Measurements from ENCODE around the gene LMOD3. TPM values are rescaled to one million over a fixed set of nuclear protein-coding genes. Genes with fewer than 3 reads are reported as not detected.

LMOD3 gene
- polyA plus RNA-seq, 4 donors = 0.09 to 0.31 (median 0.27) TPM; not detected in 1

DNA sequence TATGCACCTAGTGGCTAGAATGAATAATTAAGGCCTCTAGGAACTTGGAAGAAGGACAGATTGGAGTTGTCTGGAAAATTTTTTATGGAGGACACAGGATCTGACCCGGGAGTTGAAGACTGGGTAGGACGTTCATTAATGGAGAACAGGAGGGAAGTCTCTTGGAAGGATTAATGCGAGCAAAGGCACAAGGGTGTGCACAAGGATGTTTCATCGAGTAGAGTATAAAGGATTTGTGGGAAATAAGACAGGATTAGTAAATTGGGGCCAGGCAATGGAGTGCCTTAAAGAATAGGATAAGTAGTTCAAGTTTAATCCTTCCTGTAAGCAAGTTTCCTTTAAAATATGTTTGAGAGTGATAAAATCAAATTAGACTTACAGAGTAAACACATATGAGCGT is 14.6 kb downstream of the LMOD3 start:
- WGBS, 3 donors = 82 to 84% (median 83%) methylated on average over 5 of the region's 5 CpGs
- Histone ChIP-seq H3K36me3 (ENCODE audit: control insufficient read depth in 3 of 3, insufficient read depth in 2 of 3, low read depth in 1 of 3, low read length in 3 of 3) (peaks cover 0 to 15% (median 5%) of the 10 kb centered on the region in 3 donors), H3K4me1 (ENCODE audit: control insufficient read depth in 3 of 3, insufficient read depth in 2 of 3, low read depth in 1 of 3, low read length in 2 of 3) (no peaks in the 10 kb centered on the region), H3K27ac (ENCODE audit: low read depth in 1 of 3, low read length in 2 of 3) (no peak overlapping the region), H3K4me3 (ENCODE audit: low read depth in 1 of 3, low read length in 3 of 3) (no peak overlapping the region), H3K9me3 (ENCODE audit: control insufficient read depth in 2 of 2, insufficient read depth in 1 of 2, low read depth in 1 of 2, low read length in 1 of 2) (no peaks in the 10 kb centered on the region), H3K27me3 (ENCODE audit: control insufficient read depth in 3 of 3, insufficient read depth in 3 of 3, low read length in 3 of 3) (no peaks in the 10 kb centered on the region)
- FAIRE-seq (no peak), DNase-seq (no peak)

DNA sequence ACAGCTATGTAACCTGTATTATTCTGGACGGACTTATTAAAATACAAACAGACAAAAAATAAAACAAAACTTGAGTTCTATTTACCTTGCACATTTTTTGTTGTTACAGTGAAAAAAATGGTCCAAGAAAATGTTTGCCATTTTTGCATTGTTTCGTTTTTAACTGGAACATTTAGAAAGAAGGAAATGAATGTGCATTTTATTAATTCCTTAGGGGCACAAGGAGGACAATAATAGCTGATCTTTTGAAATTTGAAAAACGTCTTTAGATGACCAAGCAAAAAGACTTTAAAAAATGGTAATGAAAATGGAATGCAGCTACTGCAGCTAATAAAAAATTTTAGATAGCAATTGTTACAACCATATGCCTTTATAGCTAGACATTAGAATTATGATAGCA is 17.1 kb downstream of the LMOD3 start:
- peaks cover 10 to 19% (median 11%) of the 10 kb centered on the region in 3 donors for H3K36me3 ChIP-seq (ENCODE audit: control insufficient read depth in 3 of 3, insufficient read depth in 2 of 3, low read depth in 1 of 3, low read length in 3 of 3)
- WGBS, 3 donors = 58 to 71% (median 66%) methylated on average over 3 of the region's 3 CpGs
- DNase-seq = no peak
- peak; percentile 30 for FAIRE-seq
- no peak overlapping the region for H3K4me3 ChIP-seq (ENCODE audit: low read depth in 1 of 3, low read length in 3 of 3)
- no peaks in the 10 kb centered on the region for H3K9me3 ChIP-seq (ENCODE audit: control insufficient read depth in 2 of 2, insufficient read depth in 1 of 2, low read depth in 1 of 2, low read length in 1 of 2)
- no peaks in the 10 kb centered on the region for H3K27me3 ChIP-seq (ENCODE audit: control insufficient read depth in 3 of 3, insufficient read depth in 3 of 3, low read length in 3 of 3)
- H3K27ac ChIP-seq (ENCODE audit: low read depth in 1 of 3, low read length in 2 of 3) = no peak overlapping the region
- no peaks in the 10 kb centered on the region for H3K4me1 ChIP-seq (ENCODE audit: control insufficient read depth in 3 of 3, insufficient read depth in 2 of 3, low read depth in 1 of 3, low read length in 2 of 3)

- H3K36me3 ChIP-seq (ENCODE audit: control insufficient read depth in 3 of 3, insufficient read depth in 2 of 3, low read depth in 1 of 3, low read length in 3 of 3) = peaks cover 10 to 19% (median 15%) of the 10 kb centered on the region in 3 donors
- H3K9me3 ChIP-seq (ENCODE audit: control insufficient read depth in 2 of 2, insufficient read depth in 1 of 2, low read depth in 1 of 2, low read length in 1 of 2) = no peaks in the 10 kb centered on the region
- H3K27ac ChIP-seq (ENCODE audit: low read depth in 1 of 3, low read length in 2 of 3) = no peak overlapping the region
- peak; percentile 59 for FAIRE-seq
- no peaks in the 10 kb centered on the region for H3K4me1 ChIP-seq (ENCODE audit: control insufficient read depth in 3 of 3, insufficient read depth in 2 of 3, low read depth in 1 of 3, low read length in 2 of 3)
- H3K27me3 ChIP-seq (ENCODE audit: control insufficient read depth in 3 of 3, insufficient read depth in 3 of 3, low read length in 3 of 3) = no peaks in the 10 kb centered on the region
- 76 to 82% (median 79%) methylated on average over 8 of the region's 8 CpGs for WGBS, 3 donors
- no peak for DNase-seq
- no peak overlapping the region for H3K4me3 ChIP-seq (ENCODE audit: low read depth in 1 of 3, low read length in 3 of 3)
Measured at GRCh38 chr3:69104586-69104985, 17.8 kb downstream of the LMOD3 start.

DNA sequence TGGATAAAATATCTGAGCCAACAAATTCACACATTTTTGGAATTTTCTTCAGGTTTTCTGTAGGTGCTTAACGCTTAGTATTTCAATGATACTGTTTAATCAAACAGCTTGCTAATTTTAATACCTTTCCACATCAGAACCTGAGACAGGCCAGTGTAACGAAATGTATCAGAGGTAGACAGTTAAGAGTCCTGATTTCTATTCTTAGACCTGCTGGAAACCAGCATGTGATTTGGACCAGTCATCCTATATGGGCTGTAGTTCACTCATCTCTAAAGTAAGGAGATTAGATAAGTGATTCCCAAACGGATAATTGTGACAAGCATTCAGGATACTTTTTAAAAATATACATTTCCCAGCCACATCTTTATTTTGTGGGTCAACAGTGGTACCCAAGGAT is 19.3 kb downstream of the LMOD3 start:
- WGBS, 3 donors = 66 to 85% (median 79%) methylated on average over 3 of the region's 3 CpGs
- no peak overlapping the region for H3K4me3 ChIP-seq (ENCODE audit: low read depth in 1 of 3, low read length in 3 of 3)

DNA sequence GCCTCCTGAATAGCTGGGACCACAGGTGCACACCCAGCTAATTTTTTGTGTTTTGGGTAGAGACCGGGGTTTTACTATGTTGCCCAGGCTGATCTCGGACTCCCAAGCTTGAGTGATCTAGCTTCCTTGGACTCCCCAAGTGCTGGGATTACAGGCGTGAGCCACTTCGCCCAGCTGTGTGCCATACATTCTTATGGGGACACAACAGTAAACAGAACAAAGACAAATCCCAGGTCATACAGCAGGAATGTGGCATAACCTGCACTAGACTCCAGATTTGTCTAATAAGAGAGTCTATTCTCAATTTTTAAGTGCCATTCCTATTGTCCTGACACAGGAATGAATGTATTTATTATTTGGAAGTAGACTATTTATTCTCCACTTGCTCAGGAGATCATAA is 20.0 kb downstream of the LMOD3 start:
- Histone ChIP-seq H3K9me3 (ENCODE audit: control insufficient read depth in 2 of 2, insufficient read depth in 1 of 2, low read depth in 1 of 2, low read length in 1 of 2) (no peaks in the 10 kb centered on the region), H3K27me3 (ENCODE audit: control insufficient read depth in 3 of 3, insufficient read depth in 3 of 3, low read length in 3 of 3) (no peaks in the 10 kb centered on the region), H3K27ac (ENCODE audit: low read depth in 1 of 3, low read length in 2 of 3) (no peak overlapping the region), H3K4me1 (ENCODE audit: control insufficient read depth in 3 of 3, insufficient read depth in 2 of 3, low read depth in 1 of 3, low read length in 2 of 3) (no peaks in the 10 kb centered on the region), H3K4me3 (ENCODE audit: low read depth in 1 of 3, low read length in 3 of 3) (no peak overlapping the region), H3K36me3 (ENCODE audit: control insufficient read depth in 3 of 3, insufficient read depth in 2 of 3, low read depth in 1 of 3, low read length in 3 of 3) (peaks cover 10 to 19% (median 15%) of the 10 kb centered on the region in 3 donors)
- no peak for FAIRE-seq
- DNase-seq = no peak
- WGBS, 3 donors = 95 to 99% (median 96%) methylated on average over 4 of the region's 4 CpGs

More for the DNA sequence above, 19.3 kb downstream of the LMOD3 start:
- Histone ChIP-seq H3K27ac (ENCODE audit: low read depth in 1 of 3, low read length in 2 of 3) (no peak overlapping the region), H3K27me3 (ENCODE audit: control insufficient read depth in 3 of 3, insufficient read depth in 3 of 3, low read length in 3 of 3) (no peaks in the 10 kb centered on the region), H3K36me3 (ENCODE audit: control insufficient read depth in 3 of 3, insufficient read depth in 2 of 3, low read depth in 1 of 3, low read length in 3 of 3) (peaks cover 10 to 19% (median 15%) of the 10 kb centered on the region in 3 donors), H3K9me3 (ENCODE audit: control insufficient read depth in 2 of 2, insufficient read depth in 1 of 2, low read depth in 1 of 2, low read length in 1 of 2) (no peaks in the 10 kb centered on the region), H3K4me1 (ENCODE audit: control insufficient read depth in 3 of 3, insufficient read depth in 2 of 3, low read depth in 1 of 3, low read length in 2 of 3) (no peaks in the 10 kb centered on the region)
- DNase-seq (no peak), FAIRE-seq (no peak)

GRCh38 chr3:69099576-69099975 is 22.8 kb downstream of the LMOD3 start:
- DNase-seq = no peak
- no peak overlapping the region for H3K4me3 ChIP-seq (ENCODE audit: low read depth in 1 of 3, low read length in 3 of 3)
- FAIRE-seq = no peak
- no peaks in the 10 kb centered on the region for H3K9me3 ChIP-seq (ENCODE audit: control insufficient read depth in 2 of 2, insufficient read depth in 1 of 2, low read depth in 1 of 2, low read length in 1 of 2)
- no peak overlapping the region for H3K27ac ChIP-seq (ENCODE audit: low read depth in 1 of 3, low read length in 2 of 3)
- WGBS, 3 donors = 90 to 96% (median 94%) methylated on average over 4 of the region's 4 CpGs
- peaks cover 11 to 22% (median 20%) of the 10 kb centered on the region in 3 donors for H3K36me3 ChIP-seq (ENCODE audit: control insufficient read depth in 3 of 3, insufficient read depth in 2 of 3, low read depth in 1 of 3, low read length in 3 of 3)
- no peaks in the 10 kb centered on the region for H3K27me3 ChIP-seq (ENCODE audit: control insufficient read depth in 3 of 3, insufficient read depth in 3 of 3, low read length in 3 of 3)
- H3K4me1 ChIP-seq (ENCODE audit: control insufficient read depth in 3 of 3, insufficient read depth in 2 of 3, low read depth in 1 of 3, low read length in 2 of 3) = peaks cover 0 to 2% (median 0%) of the 10 kb centered on the region in 3 donors

GRCh38 chr3:69097407-69098086 is 24.8 kb downstream of the LMOD3 start:
- FAIRE-seq (no peak), DNase-seq (no peak)
- Histone ChIP-seq H3K27ac (ENCODE audit: low read depth in 1 of 3, low read length in 2 of 3) (no peak overlapping the region), H3K27me3 (ENCODE audit: control insufficient read depth in 3 of 3, insufficient read depth in 3 of 3, low read length in 3 of 3) (no peaks in the 10 kb centered on the region), H3K4me1 (ENCODE audit: control insufficient read depth in 3 of 3, insufficient read depth in 2 of 3, low read depth in 1 of 3, low read length in 2 of 3) (peaks cover 4 to 12% (median 6%) of the 10 kb centered on the region in 3 donors), H3K9me3 (ENCODE audit: control insufficient read depth in 2 of 2, insufficient read depth in 1 of 2, low read depth in 1 of 2, low read length in 1 of 2) (no peaks in the 10 kb centered on the region), H3K4me3 (ENCODE audit: low read depth in 1 of 3, low read length in 3 of 3) (no peak overlapping the region), H3K36me3 (ENCODE audit: control insufficient read depth in 3 of 3, insufficient read depth in 2 of 3, low read depth in 1 of 3, low read length in 3 of 3) (peaks cover 8 to 29% (median 9%) of the 10 kb centered on the region in 3 donors)
- WGBS, 3 donors = 90 to 91% (median 91%) methylated on average over 9 of the region's 9 CpGs

DNA sequence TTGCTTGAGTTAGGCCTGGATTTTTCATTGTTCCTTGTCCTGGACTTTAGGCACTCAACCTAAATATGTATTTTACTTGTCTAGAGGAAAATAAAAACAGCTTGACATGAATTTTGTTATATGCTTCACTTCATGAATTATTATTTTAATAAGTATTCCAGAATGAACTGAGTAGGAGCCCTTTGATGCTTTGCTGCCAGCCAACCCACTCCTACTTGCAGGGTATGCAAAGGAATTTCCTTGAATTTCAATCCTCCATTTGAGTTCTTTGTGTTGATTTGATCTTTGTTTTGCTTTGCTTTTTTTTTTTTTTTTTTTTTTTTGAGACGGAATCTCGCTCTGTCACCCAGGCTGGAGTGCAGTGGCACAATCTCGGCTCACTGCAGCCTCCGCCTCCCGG is 26.1 kb downstream of the LMOD3 start:
- Histone ChIP-seq H3K27me3 (ENCODE audit: control insufficient read depth in 3 of 3, insufficient read depth in 3 of 3, low read length in 3 of 3) (no peaks in the 10 kb centered on the region), H3K4me3 (ENCODE audit: low read depth in 1 of 3, low read length in 3 of 3) (no peak overlapping the region), H3K27ac (ENCODE audit: low read depth in 1 of 3, low read length in 2 of 3) (no peak overlapping the region), H3K9me3 (ENCODE audit: control insufficient read depth in 2 of 2, insufficient read depth in 1 of 2, low read depth in 1 of 2, low read length in 1 of 2) (no peaks in the 10 kb centered on the region), H3K4me1 (ENCODE audit: control insufficient read depth in 3 of 3, insufficient read depth in 2 of 3, low read depth in 1 of 3, low read length in 2 of 3) (peaks cover 8 to 12% (median 9%) of the 10 kb centered on the region in 3 donors), H3K36me3 (ENCODE audit: control insufficient read depth in 3 of 3, insufficient read depth in 2 of 3, low read depth in 1 of 3, low read length in 3 of 3) (peaks cover 3 to 24% (median 5%) of the 10 kb centered on the region in 3 donors)
- FAIRE-seq (no peak), DNase-seq (no peak)
- 93 to 100% (median 100%) methylated on average over 1 to 4 of the region's 5 CpGs for WGBS, 3 donors

All from small intestine (tissue), 7 donors.